ENCODE data around the gene TENM4. TPM values are rescaled to one million over a fixed set of nuclear protein-coding genes. Genes with fewer than 3 reads are reported as not detected.

Gene TENM4
- total RNA-seq, 4 donors from 2014 or later: 0.02 to 0.82 (median 0.23) TPM

- TF ChIP-seq POLR2A (IDR thresholded peaks at IDR 0.05) (no peak), CTCF (IDR thresholded peaks at IDR 0.05 in 4 of 5, conservative IDR thresholded peaks at IDR 0.05 in 1 of 5) (no peak)
These were observed 175.0 kb downstream of the TENM4 start for GRCh38 chr11:79265756-79266322.

DNA sequence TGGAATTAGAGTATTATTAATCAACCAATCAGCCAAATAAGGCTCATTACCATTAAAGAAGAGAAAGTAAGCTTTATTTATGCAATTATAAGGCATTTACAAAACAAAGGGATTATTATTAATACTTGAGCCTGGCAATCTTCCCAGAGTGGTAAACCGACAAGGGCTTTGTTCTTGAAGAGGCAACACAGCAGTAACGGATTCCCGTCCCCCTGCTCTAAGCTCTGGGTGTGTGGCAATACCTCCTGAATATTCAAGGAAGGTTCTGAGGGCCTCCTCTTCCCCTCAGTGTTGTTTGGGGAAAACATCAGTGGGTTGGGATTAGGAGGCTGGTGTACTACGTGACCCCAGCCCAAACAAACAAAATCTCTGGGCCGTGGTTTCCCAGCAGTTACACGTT lies 176.5 kb downstream of the TENM4 start:
- Histone ChIP-seq H3K27ac (no peak overlapping the region), H3K4me3 (no peak overlapping the region), H3K36me3 (no peaks in the 10 kb centered on the region), H3K4me1 (no peaks in the 10 kb centered on the region), H3K9me3 (no peaks in the 10 kb centered on the region), H3K27me3 (no peaks in the 10 kb centered on the region)
- no peak for TF ChIP-seq CTCF (IDR thresholded peaks at IDR 0.05 in 4 of 5, conservative IDR thresholded peaks at IDR 0.05 in 1 of 5)
- no peak for TF ChIP-seq POLR2A (IDR thresholded peaks at IDR 0.05)
- intact Hi-C loops (cut with DNase I; ENCODE audit: low total_unique reads) (no loop called here), in situ Hi-C loops (cut with MboI; ENCODE audit: low sequenced_read_pairs in 4 of 4) (no loop called here)
- no peak for DNase-seq
- ATAC-seq: no peak

More at GRCh38 chr11:79265756-79266322, 175.0 kb downstream of the TENM4 start:
- H3K36me3 ChIP-seq: no peaks in the 10 kb centered on the region
- H3K4me1 ChIP-seq: no peaks in the 10 kb centered on the region
- no peaks in the 10 kb centered on the region for H3K27me3 ChIP-seq
- no peak for DNase-seq
- no peak overlapping the region for H3K4me3 ChIP-seq
- intact Hi-C loops (cut with DNase I; ENCODE audit: low total_unique reads): no loop called here
- ATAC-seq: no peak
- no peaks in the 10 kb centered on the region for H3K9me3 ChIP-seq
- no peak overlapping the region for H3K27ac ChIP-seq
- in situ Hi-C loops (cut with MboI; ENCODE audit: low sequenced_read_pairs in 4 of 4): no loop called here

- Histone ChIP-seq H3K36me3 (no peaks in the 10 kb centered on the region), H3K4me3 (no peak overlapping the region), H3K4me1 (no peaks in the 10 kb centered on the region), H3K27ac (no peak overlapping the region), H3K9me3 (no peaks in the 10 kb centered on the region), H3K27me3 (no peaks in the 10 kb centered on the region)
- TF ChIP-seq CTCF (IDR thresholded peaks at IDR 0.05 in 4 of 5, conservative IDR thresholded peaks at IDR 0.05 in 1 of 5) (no peak), POLR2A (IDR thresholded peaks at IDR 0.05) (no peak)
- DNase-seq (no peak), ATAC-seq (no peak)
- in situ Hi-C loops (cut with MboI; ENCODE audit: low sequenced_read_pairs in 4 of 4) (no loop called here), intact Hi-C loops (cut with DNase I; ENCODE audit: low total_unique reads) (no loop called here)
These were observed 177.8 kb downstream of the TENM4 start for GRCh38 chr11:79263001-79263400.

GRCh38 chr11:79262221-79262620 lies 178.6 kb downstream of the TENM4 start:
- H3K4me3 ChIP-seq: no peak overlapping the region
- in situ Hi-C loops (cut with MboI; ENCODE audit: low sequenced_read_pairs in 4 of 4) (no loop called here), intact Hi-C loops (cut with DNase I; ENCODE audit: low total_unique reads) (no loop called here)
- TF ChIP-seq POLR2A (IDR thresholded peaks at IDR 0.05) (no peak), CTCF (IDR thresholded peaks at IDR 0.05 in 4 of 5, conservative IDR thresholded peaks at IDR 0.05 in 1 of 5) (no peak)
- ATAC-seq (peak in 1 of 2 donors; percentile 52), DNase-seq (no peak)
- no peak overlapping the region for H3K27ac ChIP-seq
- H3K27me3 ChIP-seq: no peaks in the 10 kb centered on the region
- H3K36me3 ChIP-seq: no peaks in the 10 kb centered on the region
- no peaks in the 10 kb centered on the region for H3K9me3 ChIP-seq
- no peaks in the 10 kb centered on the region for H3K4me1 ChIP-seq

GRCh38 chr11:79261684-79262083 lies 179.1 kb downstream of the TENM4 start:
- Histone ChIP-seq H3K9me3 (no peaks in the 10 kb centered on the region), H3K36me3 (no peaks in the 10 kb centered on the region), H3K27ac (no peak overlapping the region), H3K27me3 (no peaks in the 10 kb centered on the region), H3K4me3 (no peak overlapping the region), H3K4me1 (no peaks in the 10 kb centered on the region)
- in situ Hi-C loops (cut with MboI; ENCODE audit: low sequenced_read_pairs in 4 of 4): no loop called here
- no peak for TF ChIP-seq CTCF (IDR thresholded peaks at IDR 0.05 in 4 of 5, conservative IDR thresholded peaks at IDR 0.05 in 1 of 5)
- no peak for TF ChIP-seq POLR2A (IDR thresholded peaks at IDR 0.05)
- intact Hi-C loops (cut with DNase I; ENCODE audit: low total_unique reads): no loop called here
- ATAC-seq (no peak), DNase-seq (no peak)

All from gastrocnemius medialis (tissue), 4 donors.